ENCODE data around the gene PARD3.
"Not testable (repeated sequence)": the region's sequence is repeated elsewhere in the genome, so short reads cannot be mapped to it uniquely, and the experiment has no call there.

PARD3 gene

DNA sequence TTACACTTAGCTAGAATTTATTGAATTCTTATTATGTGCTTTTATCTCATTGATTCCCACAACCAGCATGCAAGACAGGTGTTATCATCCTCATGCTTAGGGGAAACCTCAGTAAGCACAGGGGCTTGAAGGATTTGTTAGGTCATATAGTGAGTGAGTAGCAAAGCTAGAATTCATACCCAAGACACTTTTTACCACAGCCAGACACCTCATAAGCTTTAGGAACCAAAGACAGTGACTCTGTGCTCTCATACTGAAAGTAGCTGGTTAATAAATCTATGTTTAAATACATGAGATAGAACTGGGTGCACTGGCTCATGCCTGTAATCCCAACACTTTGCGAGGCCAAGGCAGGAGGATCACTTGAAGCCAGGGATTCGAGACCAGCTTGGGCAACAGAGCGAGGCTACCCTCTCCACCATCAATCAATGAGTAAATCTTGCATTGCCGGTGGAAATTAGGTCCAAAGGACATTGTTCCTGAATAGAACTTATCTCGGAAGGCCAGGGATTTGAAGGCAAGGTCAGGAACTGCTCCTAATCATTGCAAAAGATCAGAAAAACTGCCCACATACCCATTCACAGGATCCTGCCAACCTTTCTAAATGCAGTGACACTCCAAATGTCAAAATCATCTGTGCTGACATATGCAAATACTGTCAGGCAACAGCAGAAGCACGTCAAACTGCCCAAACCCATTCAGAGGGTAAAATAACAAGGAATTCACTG, 523.5 kb downstream of the PARD3 start:
- DNase-seq, result no peak

DNA sequence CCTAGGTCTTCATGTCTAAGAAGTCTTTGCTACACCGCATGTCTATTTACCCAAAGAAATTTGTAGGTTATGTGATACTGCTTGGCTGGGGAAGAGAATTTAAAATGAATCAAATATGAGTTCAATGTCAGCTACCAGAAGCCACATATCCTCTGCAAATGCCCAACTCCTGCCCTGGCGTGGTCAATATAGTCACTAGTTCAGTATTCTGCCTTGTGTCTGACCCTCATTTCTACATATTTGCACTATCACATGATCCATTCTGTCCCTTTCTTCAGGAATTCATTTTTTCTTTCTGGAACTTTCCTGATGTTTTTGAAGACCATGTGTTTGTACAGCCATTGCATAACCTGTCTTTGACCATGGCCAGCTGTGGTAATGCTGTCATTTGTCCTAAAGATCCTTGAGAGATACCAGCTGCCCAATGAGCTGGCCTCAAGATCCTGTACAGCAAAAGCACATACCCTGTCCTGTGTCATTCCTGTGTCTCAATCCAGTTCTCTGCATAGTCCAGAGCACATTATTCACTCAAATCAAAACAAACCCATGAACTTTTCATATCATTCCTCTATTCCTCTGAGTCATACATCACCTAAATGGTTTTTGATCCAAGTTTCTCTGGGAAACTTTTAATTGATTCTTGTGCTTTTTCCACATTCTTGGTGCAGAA, 524.5 kb downstream of the PARD3 start:
- DNase-seq, result no peak

DNA sequence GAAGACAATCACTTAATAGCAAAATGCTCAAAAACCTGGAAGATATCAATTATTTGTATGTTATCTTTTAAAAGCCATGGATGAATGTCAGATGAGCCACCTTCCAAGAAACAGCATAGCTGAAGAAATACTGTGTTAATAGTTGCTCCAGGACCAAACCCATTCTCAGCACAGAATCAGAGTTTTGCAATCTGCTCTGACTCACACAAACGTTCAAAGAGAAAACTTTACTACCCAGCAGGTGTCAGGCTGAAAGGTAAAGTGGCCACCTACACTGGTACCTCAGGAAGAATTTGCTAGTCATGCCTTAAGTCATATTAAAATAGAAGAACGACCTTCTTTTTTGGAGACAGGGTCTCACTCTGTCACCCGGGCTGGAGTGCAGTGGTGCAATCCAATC, 526.5 kb downstream of the PARD3 start:
- DNase-seq, result no peak

DNA sequence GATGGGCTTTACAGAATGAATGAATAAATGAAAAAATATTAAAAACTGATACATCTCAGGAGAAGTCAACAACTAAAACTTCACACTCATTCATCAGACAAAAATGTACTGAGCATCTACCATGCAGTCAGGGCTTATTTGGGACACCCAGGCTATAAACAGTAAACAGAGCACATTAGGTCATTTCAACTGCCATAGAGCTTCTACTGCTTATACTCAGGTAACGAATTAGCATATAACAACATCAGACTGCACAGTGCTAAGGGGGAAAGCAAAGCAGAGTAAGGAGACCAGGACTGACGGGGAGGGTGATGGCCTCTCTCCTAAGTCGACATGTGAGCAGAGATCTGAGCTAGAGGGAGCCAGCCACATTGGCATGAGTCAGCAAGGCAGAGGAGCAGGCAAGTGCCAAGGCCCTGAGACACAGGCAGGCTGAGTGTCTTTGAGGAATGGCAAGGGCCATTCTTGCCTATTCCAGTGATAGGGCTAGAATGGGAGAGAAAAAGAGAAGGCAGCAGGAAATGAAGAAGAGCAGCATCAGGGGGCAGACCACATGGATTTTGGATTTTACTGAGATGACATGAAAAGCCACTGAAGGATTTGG, 528.9 kb downstream of the PARD3 start:
- DNase-seq, result peak in 1 of 14 donors; percentile 7

DNA sequence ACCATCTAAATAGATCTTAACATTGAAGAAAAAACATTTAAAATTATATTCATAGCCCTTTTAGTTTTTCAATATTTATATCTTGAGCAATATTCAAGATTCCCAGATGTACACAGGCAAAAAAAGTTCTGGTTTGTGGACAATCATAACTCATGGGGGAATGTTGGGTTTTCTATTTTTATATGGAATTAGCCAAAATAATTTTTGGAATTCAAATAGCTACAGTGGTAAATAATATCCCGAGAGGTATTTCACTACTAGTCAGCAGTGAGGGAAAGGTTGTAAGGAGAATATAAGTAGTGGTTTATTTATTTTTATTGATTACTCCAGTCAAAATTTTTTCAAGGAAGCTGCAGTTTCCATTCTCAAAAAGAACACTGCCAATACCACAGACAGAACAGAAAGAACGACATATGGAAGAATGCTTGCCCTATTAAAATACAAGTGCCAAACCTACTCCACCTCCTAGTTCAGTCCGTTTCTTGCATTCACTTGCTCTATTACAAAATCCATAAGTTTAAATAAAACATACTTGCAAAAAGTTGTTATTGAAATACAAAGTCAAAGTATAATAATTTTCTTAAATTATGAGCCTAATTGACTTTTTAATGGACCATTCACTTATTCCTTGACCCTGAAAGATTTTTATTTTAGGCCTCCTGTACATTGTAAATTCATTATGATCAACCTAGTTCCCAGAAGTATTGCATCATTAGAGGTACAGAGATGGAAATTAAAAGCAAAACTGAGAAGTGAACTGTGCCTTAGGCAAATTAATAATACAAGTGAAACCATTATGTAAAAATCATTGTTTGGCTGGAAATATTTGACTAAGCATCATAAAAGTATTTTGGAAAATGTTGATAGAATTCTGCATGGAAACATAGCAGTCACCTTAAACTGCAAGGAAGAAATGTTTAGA, 533.2 kb downstream of the PARD3 start:
- no peak for DNase-seq

DNA sequence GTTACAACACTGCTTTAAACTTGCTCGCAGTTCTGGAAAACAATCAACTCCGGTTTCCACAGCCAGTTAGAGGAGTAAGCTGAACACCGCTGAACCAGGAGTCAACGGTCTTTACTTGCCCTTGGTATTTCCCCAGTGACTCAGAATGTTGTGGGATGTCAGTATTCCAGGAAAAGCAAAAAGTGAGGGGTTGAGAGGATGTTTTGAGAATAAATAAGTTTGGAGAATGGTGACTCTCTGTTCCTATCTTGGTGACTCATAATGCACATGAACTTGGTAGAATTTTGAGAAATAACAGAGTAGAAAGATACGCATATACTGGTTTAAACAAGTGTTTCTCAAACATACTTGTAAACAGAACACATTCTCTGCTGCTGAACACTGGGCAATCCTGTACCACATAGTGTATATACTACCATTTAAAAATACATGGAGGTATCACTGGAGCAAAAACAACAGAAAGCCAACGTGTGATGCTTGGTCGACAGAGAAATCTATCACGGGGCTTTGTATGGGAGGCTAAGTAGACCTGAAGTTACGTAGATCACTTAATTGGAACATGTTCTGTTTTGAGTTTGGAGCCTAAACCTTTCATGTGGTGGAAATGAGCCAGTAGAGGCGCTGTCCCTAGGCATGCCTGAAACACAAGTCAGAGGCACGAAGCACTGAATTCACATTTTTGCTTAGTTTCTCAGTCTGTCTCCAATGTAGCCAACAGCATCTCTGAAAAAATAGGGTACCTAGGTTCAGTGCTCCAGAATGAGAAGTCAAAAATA, 534.3 kb downstream of the PARD3 start:
- DNase-seq, result no peak

DNA sequence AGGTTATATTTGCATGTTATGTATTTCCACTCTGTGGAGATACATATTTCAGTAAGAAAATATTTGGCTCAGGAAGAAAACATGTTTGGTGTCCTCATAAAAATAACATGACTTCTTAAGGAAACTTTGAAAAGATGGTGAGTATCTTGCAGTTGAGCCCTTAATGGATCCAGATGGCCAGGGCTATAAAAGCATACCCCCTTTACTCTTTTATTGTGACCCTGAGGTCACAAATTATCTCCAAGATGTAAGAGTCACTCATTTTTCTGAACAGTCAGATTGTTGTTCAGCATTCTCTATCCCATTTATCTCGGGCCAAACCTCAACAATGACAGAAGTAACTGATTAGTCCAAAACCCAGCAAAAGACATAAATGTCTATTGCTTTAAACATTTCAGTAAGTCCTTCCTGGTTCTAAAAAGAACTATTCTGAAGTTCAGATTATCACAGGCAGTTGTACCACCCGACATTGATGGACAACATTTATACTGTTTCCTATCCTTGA, 539.4 kb downstream of the PARD3 start:
- DNase-seq, result no peak

DNA sequence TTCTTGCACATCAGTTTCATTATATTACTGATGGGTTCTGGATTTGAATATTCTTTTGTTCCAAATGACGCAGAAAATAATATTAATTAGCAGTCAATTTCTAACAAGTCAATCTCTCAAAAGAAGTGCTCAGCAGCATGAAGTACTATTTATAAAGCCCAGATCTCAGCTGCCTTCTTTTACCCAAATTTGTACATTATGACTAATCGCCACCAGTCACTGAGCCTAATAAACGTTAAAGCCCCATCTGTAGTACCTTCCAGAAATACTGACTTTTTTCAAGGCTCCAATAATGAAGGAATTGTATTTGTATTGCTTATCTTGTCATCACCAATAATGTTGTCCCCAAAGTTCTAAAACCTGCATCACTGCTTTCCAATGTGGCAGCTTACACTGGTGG, 540.2 kb downstream of the PARD3 start:
- DNase-seq, result no peak

DNA sequence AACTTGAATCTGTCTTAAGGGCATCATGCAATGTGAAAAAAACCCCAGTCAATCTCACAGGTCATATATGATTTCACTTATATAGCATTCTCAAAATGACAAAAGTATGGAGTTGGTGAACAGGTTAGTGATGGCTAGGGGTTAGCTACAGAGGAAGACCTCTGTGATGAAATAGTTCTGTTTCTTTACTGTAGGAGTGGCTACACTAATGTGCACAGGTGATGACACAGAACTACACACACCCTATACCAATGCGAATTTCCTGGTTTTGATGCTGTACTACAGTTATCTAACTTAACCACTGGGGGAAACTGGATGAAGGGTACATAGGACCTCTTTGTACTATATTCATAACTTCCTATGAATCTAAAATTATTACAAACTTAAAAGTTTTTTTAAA, 541.8 kb downstream of the PARD3 start:
- DNase-seq, result no peak

DNA sequence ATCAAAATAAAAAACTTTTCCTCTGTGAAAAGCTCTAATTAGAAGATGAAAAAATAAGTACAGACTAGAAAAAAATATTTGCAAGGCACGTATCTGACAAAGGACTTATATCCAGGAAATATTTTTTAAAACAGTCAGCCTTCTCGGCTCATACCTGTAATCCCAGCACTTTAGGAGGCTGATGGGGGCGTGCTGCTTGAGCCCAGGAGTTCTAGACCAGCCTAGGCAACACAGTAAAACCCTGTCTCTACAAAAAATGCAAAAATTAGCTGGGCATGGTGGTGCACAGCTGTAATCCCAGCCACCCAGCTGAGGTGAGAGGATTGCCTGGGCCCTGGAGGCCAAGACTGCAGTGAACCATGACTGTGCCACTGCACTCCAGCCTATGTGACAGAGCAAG, 542.8 kb downstream of the PARD3 start:
- no peak for DNase-seq

DNA sequence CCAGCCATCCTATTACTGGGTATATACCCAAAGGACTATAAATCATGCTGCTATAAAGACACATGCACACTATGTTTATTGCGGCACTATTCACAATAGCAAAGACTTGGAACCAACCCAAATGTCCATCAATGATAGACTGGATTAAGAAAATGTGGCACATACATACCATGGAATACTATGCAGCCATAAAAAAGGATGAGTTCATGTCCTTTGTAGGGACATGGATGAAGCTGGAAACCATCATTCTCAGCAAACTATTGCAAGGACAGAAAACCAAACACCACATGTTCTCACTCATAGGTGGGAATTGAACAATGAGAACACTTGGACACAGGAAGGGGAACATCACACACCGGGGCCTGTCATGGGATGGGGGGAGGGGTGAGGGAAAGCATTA, 546.7 kb downstream of the PARD3 start:
- DNase-seq, result not testable (repeated sequence)

DNA sequence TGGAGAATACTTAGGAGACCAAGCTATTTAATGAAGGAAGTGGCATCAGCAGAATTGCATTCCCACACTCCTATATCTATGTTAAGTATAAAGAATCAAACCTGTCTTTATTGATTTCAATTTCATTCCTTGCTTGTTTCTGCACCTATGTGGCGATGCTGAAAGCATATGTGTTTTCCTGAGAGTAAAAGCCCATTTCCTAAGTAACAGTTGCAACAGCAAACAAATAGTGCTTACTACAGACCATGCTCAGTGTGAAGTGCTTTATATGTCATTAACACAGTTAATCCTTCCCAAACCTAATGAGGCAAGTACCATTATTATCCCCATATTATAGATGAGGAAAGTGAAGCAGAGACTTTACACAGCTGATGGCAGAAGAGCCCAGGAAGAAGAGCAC, 552.1 kb downstream of the PARD3 start:
- no peak for DNase-seq

DNA sequence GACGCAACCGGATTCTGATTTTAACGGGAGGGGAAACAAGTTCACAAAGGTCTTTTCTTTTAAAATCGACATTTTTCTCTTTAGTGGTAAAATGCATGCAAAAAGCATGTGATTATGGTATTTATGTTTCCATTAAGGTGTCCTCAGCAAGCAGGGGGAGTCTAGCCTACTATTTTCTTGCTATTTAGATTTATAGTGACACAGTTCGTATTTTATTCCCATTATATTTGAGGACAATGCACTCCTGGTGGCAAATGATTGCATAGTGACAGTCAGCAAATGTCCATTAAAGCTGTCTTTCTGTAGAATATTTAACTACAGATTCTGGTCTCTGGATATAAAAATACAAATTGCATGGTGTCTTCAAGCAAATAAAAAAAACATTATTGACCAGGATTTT, 554.2 kb downstream of the PARD3 start:
- no peak for DNase-seq

DNA sequence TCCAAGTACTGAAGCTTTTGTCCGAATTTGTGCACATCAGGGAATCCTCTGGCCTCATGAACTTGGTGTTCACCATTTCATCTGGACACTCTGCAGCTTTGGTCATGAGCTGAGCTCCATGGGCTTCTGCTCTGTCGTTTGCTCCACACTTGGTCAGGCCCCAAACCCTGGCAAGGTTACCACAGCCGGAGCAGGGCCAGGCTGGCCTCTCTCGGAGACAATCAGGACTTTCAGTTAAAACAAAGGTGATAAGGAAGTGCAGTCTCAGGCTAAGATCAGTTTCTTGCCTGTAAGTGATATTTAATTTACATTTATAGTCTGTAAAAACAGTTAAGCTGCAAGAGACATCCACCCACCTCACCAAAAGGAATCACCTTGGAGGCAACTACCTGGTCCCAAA, 558.9 kb downstream of the PARD3 start:
- no peak for DNase-seq

DNA sequence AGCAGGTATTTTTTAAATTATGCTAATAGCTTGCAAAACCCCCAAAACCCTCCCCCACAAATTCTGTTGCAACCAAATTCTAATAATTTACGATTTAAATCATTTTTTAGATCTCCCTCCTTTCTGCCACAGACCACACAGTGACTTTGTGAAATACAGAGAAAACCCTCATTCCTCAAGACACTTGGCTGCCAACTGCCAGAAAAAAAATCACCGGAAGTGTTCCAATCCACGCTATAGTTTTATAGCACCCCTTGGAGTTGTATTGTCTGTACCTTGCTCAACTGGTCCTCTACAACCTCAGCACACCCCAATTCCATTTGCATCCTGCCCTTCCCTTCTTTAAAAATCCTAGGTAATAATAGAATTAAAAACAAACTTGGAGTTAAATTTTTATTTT, 560.1 kb downstream of the PARD3 start:
- no peak for DNase-seq

DNA sequence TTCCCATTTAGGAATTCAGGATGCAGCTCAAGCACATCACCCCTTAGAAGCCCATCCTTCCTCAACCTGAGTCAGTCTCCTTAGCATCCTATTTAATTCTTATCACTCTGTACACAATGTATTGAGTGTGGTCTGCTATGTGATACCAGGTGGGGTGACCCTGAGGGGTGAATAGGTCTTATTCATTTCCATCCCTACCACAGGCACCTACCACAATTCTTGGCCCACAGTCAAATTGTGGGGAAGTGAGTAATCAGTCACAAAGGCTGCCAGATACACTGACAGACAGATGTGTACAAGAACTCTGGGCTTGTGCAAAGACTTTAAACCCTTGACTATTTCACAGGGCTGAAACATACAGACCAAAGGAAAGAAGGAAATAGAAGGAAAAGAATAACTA, 560.5 kb downstream of the PARD3 start:
- DNase-seq, result no peak

DNA sequence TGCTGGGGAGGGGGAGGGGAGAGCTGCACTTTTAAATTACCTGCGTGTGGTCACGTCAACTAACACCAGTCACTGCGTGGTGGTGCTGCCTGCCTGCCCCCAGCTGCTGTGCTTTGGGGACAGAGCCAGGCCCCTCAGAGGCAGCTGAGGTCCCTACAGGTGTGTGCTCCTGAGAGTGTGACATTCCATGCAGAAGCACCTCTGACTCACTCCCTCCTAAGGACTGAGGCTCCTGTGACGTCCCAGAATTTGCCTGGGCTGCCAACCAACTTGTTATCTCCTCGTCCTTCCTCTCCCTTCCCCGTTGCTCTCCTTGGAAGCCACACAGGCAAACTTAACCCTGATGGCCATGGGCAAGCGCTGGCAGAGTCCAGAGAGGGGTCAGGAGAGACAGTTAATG, 563.0 kb downstream of the PARD3 start:
- no peak for DNase-seq

DNA sequence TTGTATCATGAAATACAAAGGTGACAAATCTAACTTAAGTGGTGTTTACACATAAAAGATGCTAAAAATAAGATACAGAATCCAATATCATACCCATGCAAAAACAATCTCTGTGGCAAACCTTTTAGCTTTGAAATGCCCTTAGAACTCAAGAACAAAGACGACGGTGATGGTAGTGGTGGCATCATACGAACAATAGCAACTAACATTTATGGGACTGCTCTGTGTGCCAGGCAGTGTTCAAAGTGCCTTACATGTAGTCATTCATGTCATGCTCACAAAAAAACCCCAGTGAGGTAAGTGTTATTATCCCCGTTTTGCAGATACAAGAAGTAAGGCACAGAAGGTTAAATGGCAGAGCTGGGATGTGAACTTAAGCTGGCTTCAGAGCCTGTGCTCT, 563.9 kb downstream of the PARD3 start:
- no peak for DNase-seq

DNA sequence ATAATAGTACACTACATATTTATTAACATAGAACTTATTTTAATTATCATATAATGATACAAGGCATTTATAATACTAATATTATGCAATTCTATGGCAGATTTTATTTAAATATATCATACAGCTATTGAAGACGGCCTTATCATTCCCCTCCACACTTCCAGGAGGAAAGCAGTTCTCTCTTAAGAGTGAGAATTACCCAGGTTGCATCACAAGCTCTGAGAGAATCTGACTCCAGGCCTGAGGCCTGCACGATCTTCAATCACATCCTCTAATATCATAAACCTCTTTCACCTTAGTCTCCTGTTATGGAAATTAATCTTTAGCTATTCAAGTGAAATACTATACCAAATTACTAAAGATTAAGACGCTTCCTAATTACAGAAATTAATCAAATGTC, 564.4 kb downstream of the PARD3 start:
- DNase-seq, result no peak

DNA sequence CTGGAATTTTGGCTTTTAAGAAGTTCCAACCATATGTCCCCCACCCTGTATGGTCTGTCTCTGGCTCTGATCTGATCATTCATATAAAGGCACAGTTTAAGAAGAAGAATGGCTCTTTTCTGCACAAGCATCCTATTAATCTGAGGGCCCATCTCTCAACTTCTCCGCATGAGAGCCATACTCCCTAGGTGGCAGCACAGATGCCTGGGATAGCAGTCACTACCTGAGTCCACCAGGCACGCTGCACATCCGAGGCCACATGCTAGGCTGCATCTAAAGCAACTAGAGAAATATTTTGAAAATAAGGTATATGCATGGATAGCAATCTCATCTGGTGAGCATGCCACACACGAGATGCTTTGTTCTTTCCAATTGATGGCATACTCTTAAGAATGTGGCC, 565.5 kb downstream of the PARD3 start:
- DNase-seq, result no peak

DNA sequence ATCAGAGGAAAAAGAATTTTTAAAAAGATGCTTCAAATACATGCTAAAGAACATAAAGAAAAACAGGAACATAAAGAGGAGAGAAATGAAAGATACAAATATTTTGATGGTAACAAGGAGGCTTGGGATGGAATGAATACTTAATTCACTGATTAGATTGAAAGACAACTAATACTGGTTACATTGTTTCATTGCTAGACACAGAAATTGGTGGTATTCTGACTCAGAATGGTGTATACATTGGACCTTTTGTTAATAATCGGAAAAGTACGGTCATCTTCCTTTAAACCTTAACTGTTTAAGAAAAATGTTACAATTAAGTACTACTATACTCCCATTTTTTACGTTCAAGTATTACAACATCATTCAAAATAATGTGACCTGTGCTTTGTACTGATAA, 567.5 kb downstream of the PARD3 start:
- DNase-seq, result no peak

Data from C1 segment of cervical spinal cord (tissue), 14 donors.